HG03175 (cell line): ENCODE measurements around the gene RAB3C.

Source experiments
- ATAC-seq: cut with Tn5 transposase; IDR thresholded peaks from one replicate; pipeline ENCODE4 v1.9.1; 2021; ENCODE audit warnings: mild to moderate bottlenecking, moderate library complexity; ENCODE audit not compliant: unreplicated experiment

The RAB3C gene

DNA sequence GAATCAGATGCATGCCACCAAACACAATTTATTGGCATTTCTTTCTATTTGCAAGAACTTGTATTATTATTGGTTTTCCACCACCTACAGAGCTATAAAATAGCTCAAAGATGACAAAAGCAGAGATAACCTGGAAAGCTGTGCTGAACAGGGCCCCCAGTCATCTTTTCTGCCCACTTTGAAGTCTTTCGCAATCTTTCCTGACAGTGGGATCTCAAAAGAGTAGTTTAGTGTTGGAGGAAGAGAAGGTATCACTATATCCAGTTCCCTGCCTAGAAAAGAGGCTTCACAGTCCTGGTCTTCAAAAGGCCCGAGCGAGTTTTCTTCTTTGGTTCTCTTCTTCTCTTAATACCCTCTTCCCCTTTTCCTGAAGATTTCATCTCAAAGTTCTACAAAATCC is 231.0 kb downstream of the RAB3C start:
- ATAC-seq = no peak

DNA sequence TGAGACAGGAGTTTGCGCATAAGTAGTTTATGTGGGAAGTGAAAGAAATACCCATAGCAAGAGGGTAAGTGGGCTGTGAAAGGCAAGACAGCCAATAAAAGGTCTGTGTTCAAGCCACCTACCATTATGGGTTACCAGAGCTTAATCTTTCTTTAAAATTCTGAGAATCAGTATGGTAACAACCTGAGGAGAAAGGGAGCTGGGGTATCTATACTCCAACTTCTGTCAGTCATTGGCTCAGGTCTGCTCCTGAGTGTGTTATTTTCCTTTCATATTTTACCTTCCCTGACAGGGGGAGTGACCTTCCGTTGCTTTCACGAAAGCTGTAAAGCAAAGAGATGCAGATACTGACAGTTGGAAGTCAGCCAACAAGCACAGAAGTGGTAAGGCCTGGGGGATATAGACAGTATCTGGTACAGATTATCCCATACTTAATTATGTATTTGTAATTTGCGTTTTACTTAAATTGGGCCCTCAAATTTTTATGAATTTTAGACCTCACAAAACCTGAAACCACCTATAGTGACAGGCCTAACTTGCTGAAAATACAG is 233.4 kb downstream of the RAB3C start:
- ATAC-seq = no peak

DNA sequence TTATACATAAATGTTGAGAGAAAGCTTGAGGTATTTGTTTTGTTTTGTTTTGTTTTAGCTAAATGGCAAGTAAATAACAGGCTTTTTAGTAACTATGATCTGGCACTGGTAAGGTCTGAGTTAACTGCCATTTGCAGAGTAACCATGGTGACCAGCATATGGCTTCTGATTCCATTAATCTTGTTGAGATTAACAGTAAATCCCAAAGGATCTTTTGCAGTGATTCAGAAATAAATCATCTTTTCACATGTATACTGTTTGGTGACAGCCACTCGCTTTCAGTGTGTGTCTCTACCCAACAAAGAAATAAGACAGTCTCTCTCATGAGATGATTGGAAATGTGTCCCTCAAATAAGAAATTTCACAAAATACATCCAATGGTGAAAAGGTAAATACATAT is 235.6 kb downstream of the RAB3C start:
- no peak for ATAC-seq

DNA sequence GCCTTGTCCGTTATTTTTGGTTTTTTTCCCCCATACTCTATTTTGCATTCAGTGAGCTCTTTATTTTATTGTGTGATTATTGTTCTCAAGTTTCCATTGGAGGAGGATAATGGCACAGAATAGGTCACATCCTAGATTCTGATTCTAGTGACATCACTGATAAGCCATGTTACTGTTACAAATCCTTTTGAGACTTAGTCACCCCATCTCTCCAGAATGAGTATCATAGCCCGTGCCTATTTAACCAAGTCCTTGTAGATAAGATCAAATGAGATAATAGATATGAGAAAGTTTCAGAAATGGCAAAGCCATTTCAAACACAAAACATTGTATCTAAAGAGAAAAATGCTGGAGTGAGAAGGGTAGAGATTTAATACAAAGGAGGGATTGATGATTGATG is 242.6 kb downstream of the RAB3C start:
- no peak for ATAC-seq

DNA sequence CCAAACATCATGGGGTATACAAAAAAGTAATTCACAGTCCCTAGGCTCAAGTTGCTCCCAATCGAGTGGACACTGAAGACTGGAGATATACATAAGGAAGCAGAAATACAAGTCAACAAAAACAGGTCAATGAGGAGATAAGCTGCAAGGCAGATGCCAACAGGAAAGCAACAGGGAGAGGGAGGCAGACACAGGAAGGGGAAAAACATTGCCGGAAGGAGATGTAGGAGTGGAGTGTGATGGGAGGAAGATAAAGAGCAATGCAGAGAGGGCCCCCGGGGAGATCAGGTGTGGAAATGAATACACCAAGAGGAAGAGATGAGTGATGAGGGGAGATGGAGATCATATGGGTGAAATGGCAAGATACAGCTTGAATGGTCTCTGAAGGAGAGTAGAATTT is 243.0 kb downstream of the RAB3C start:
- no peak for ATAC-seq

DNA sequence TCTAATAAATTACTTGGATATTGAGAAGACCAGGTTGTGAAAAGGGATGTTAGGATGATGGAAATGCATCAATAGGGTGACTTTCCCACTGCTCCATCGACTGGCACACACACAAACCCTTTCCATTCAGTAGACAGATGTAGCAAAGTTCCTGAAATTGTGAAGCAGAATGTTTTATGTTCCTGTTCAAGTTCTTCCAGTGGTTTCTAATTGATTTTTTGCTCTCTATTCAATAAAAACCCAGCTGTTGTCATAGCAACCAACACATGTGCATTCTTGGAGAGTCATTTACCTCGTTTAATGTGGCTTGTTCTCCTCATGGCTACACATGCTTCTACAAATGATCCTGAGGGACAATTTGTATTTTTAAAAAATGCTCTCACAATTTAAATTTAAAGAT is 244.6 kb downstream of the RAB3C start:
- no peak for ATAC-seq

- ATAC-seq = no peak
Measured at GRCh38 chr5:58828258-58828657, 245.4 kb downstream of the RAB3C start.

GRCh38 chr5:58834242-58835225 is 251.7 kb downstream of the RAB3C start:
- ATAC-seq = no peak

DNA sequence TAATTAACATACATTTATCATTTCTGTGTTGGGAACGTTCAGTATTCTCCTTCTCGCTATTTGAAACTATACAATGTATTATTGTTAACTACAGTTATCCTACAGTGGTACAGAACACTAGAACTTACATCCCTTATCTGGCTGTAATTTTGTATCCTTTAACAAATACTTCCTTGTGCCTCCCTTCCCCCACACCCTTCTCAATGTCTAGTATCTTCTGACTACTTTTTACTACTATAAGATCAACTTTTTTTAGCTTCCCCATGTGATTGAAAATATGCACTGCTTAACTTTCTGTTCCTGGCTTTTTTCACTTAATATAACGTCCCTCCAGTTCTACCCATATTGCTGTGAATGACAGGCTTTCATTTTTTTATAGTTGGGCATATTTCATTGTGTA is 253.5 kb downstream of the RAB3C start:
- ATAC-seq = no peak

- no peak for ATAC-seq
Measured at GRCh38 chr5:58838729-58839128, 255.9 kb downstream of the RAB3C start.

GRCh38 chr5:58842852-58843251 is 260.0 kb downstream of the RAB3C start:
- no peak for ATAC-seq

DNA sequence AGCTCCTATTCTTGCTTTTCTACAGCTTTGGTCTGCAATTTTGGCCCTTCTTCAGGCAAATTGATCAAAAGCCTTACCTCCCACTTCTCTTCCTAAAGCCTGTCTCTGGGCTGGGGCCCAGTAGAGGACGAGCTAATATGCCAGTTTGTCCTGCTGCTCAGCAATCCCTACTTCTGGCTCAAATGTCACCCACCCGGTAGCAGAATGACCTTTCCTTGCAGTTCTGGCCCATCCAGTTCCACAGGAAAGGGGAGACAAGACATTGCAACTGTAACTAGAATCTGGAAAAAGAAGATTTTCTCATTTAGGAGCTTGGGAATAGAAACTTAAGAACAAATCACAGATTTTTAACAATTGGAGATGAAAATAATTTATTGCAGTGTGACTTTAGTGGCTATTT is 261.5 kb downstream of the RAB3C start:
- no peak for ATAC-seq

- ATAC-seq = no peak
Measured at GRCh38 chr5:58847041-58847440, 264.2 kb downstream of the RAB3C start.

DNA sequence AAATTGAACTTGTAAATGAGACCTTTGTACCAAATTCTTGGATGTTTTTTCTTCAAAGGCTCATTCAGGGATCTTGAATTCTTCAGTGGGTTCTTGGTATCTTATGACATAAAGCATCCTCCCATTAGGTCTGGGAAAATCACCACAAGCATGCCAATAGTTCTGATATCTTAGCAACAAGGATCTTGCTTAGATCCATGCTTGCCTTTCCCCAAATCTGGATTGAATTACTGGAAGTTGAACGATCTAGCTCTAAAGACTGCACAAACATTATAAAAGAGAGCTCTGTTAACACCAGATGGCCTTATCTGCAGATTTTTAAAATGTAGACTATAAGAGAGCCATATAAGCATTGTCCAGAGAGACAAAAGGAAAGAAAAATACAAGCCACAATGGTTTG is 266.3 kb downstream of the RAB3C start:
- ATAC-seq = no peak

DNA sequence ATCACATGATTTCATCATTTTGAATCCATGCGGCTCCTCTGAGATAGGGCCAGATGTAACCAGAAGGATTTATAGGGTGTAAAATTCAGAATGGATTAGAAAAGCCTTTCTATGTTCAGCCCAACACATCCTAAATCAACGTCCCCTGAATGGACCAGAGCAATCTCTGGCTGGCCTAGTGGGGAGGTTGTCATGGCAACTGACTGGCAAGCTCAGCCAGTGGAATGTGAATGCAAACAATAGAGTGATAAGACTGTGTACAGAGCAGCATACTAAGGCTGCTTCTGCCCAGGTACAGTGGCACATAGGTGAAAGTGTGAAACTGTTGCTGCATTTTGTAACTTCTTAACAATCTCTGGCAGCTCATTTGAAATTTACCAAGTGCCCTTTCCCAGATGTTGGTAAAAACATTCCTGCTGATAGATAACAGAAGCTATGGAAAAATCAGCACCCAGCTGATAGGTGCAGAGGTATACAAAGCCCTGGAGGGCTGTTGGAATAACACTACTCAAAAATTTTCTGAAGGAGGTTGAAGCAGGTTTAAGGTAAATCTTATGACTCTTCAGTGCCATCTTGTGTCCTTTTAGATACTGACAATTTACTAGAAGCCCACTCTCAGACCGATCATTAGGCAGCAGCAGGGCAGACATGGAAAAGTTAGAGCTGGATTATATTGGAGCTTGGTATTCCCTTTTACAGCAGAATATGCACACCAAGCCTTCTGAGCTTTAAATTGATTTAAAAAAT is 267.2 kb downstream of the RAB3C start:
- ATAC-seq = no peak

GRCh38 chr5:58851153-58851552 is 268.3 kb downstream of the RAB3C start:
- ATAC-seq = no peak

GRCh38 chr5:58851571-58851970 is 268.7 kb downstream of the RAB3C start:
- ATAC-seq = no peak

DNA sequence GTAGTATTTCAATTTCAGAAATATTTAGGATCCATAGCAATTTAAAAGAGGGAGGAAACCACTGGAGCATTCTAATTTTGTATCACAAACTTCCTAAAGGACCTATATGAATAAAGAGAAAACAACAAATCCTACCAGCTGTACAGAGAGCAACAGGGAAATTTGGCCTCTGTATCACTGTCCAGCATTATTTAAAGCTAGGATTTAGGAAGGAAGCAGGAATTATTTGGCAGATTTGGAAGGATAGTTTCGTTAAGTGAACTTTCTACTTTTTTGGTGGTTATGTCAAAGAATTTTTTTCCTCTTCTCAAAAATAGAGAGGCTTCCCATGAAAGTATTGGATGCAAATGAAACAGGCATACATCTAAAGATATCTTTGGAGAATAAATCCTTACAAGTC is 269.7 kb downstream of the RAB3C start:
- ATAC-seq = no peak

GRCh38 chr5:58854441-58854840 is 271.6 kb downstream of the RAB3C start:
- ATAC-seq = no peak

- no peak for ATAC-seq
Measured at GRCh38 chr5:58855851-58856739, 273.2 kb downstream of the RAB3C start.

DNA sequence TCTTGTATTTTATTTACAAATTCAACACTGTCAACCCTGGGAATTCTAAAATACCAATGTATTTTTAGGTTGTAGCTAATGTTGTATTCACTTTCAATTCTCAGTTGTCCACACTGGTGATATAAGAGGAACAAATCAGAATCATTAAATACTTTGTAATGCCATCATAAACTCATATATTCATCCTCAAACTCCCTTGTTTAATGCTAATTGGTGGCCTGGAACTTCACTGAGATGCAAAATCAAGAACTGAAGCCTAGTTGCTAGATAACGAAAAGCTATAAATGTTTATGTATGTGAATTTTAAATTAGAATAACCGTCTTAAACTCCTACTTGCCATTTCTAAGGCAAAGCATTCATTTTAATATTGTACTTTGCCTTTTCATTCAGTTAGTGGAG is 274.7 kb downstream of the RAB3C start:
- ATAC-seq = no peak
